ENCODE data around the gene MTR. TPM values are rescaled to one million over a fixed set of nuclear protein-coding genes. Genes with fewer than 3 reads are reported as not detected.

The MTR gene
- total RNA-seq, 1 experiment from 2014 or later = 35.5 TPM

GRCh38 chr1:236860674-236861073 is 65.6 kb downstream of the MTR start:
- no peak for DNase-seq
- Histone ChIP-seq H3K27ac (ENCODE audit: insufficient read length, low read depth, low read length) (no peak overlapping the region), H3K9ac (ENCODE audit: extremely low read depth, insufficient read length, low read length) (no peak overlapping the region)

More at GRCh38 chr1:236860674-236861073, 65.6 kb downstream of the MTR start:
- no peak overlapping the region for H3K4me3 Mint-ChIP-seq
- no peak overlapping the region for H2BK5ac ChIP-seq (ENCODE audit: insufficient read length, low read length)
- H4K8ac ChIP-seq (replicated peaks; ENCODE audit: insufficient read length, low read depth, low read length) = no peak overlapping the region
- no peak overlapping the region for H3K18ac ChIP-seq (ENCODE audit: insufficient read length, low read depth, low read length)
- H3T11ph ChIP-seq (ENCODE audit: low read length) = no peak overlapping the region
- H2BK12ac ChIP-seq (ENCODE audit: insufficient read length, low read depth, low read length) = no peak overlapping the region
- no CpG with 5 or more reads among the region's 1 CpG for WGBS (ENCODE audit: extremely low coverage, insufficient read length, low lambda C conversion rate)
- H4K5ac ChIP-seq (ENCODE audit: insufficient read length, low read depth, low read length) = no peak overlapping the region
- no peak overlapping the region for H3K27ac Mint-ChIP-seq
- H3K56ac ChIP-seq (ENCODE audit: insufficient read length, low read depth, low read length) = no peak overlapping the region
- H3K36me3 Mint-ChIP-seq (ENCODE audit: insufficient read depth in 1 of 3, low read depth in 3 of 3) = peaks cover 21 to 61% (median 35%) of the 10 kb centered on the region in 3 experiments; a peak in 6 of 7 replicates
- no peak overlapping the region for H2AK5ac ChIP-seq (ENCODE audit: insufficient read length, low read length)
- no peaks in the 10 kb centered on the region for H3K79me1 ChIP-seq (ENCODE audit: insufficient read depth, low read depth, low read length, poor library complexity, severe bottlenecking)
- H3K23me2 ChIP-seq (ENCODE audit: insufficient read length, low read depth, low read length, poor library complexity, severe bottlenecking) = no peaks in the 10 kb centered on the region
- H3K4me1 Mint-ChIP-seq = no peaks in the 10 kb centered on the region
- H3K27me3 ChIP-seq (ENCODE audit: insufficient read depth, low read length) = no peaks in the 10 kb centered on the region
- H3K9me3 ChIP-seq (ENCODE audit: control insufficient read depth, low read depth, low read length) = no peaks in the 10 kb centered on the region
- no peaks in the 10 kb centered on the region for H3K4me1 ChIP-seq (ENCODE audit: insufficient read depth, low read length)
- no peaks in the 10 kb centered on the region for H3K9me3 Mint-ChIP-seq
- H3K4ac ChIP-seq (ENCODE audit: low read depth, low read length) = no peak overlapping the region
- no peak overlapping the region for H3K14ac ChIP-seq (ENCODE audit: insufficient read depth, low read length)
- no peak overlapping the region for H3K4me2 ChIP-seq (ENCODE audit: insufficient read depth, insufficient read length, low read length)
- H3K23ac ChIP-seq (ENCODE audit: insufficient read length, low read depth, low read length) = no peak overlapping the region
- H3K27me3 Mint-ChIP-seq (ENCODE audit: low read depth) = no peaks in the 10 kb centered on the region
- H3K79me2 ChIP-seq (ENCODE audit: insufficient read depth, low read length) = no peaks in the 10 kb centered on the region
- no peak overlapping the region for H2BK120ac ChIP-seq (ENCODE audit: low read depth, low read length, poor library complexity, severe bottlenecking)
- TF ChIP-seq, protein P1, sequence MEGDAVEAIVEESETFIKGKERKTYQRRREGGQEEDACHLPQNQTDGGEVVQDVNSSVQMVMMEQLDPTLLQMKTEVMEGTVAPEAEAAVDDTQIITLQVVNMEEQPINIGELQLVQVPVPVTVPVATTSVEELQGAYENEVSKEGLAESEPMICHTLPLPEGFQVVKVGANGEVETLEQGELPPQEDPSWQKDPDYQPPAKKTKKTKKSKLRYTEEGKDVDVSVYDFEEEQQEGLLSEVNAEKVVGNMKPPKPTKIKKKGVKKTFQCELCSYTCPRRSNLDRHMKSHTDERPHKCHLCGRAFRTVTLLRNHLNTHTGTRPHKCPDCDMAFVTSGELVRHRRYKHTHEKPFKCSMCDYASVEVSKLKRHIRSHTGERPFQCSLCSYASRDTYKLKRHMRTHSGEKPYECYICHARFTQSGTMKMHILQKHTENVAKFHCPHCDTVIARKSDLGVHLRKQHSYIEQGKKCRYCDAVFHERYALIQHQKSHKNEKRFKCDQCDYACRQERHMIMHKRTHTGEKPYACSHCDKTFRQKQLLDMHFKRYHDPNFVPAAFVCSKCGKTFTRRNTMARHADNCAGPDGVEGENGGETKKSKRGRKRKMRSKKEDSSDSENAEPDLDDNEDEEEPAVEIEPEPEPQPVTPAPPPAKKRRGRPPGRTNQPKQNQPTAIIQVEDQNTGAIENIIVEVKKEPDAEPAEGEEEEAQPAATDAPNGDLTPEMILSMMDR (conservative IDR thresholded peaks at IDR 0.05) = no peak
- no peak overlapping the region for H4K91ac ChIP-seq (ENCODE audit: insufficient read length, low read depth, low read length)
- no peak overlapping the region for H2BK20ac ChIP-seq (ENCODE audit: low read depth, low read length, poor library complexity, severe bottlenecking)
- no peak overlapping the region for H2AFZ ChIP-seq (ENCODE audit: low read length)
- H4K20me1 ChIP-seq (ENCODE audit: control insufficient read depth, insufficient read depth, insufficient read length) = no peaks in the 10 kb centered on the region
- no peak overlapping the region for H2BK15ac ChIP-seq (ENCODE audit: low read depth, low read length)
